OCI-LY1 (cell line): ENCODE measurements around the gene PIK3C2G.

Experiments used
- H2AFZ ChIP-seq: fragments of 200-600 bp; sonication (generic), shearing (Covaris generic); 2 replicates; pipeline ENCODE4 v1.6.0; 2014; ENCODE audit warnings: antibody characterized with exemption, mild to moderate bottlenecking, low read length
- H3F3A ChIP-seq: fragments of 200-600 bp; sonication (generic), shearing (Covaris generic); 2 replicates; pipeline ENCODE4 v1.6.0; 2014; ENCODE audit warnings: mild to moderate bottlenecking, antibody characterized with exemption, low read length, moderate library complexity; ENCODE audit not compliant: insufficient read depth
- H3K27ac ChIP-seq: fragments of 200-600 bp; sonication (generic); 2 replicates; pipeline ENCODE4 v1.5.1; 2014; ENCODE audit warnings: low read length, mixed run types, mild to moderate bottlenecking, low read depth; ENCODE audit not compliant: poor library complexity, severe bottlenecking
- H3K27me3 ChIP-seq: fragments of 200-600 bp; sonication (generic); 2 replicates; pipeline ENCODE4 v1.6.0; 2014; ENCODE audit warnings: antibody characterized with exemption, mild to moderate bottlenecking, low read length, moderate library complexity; ENCODE audit not compliant: insufficient read depth
- H3K36me3 ChIP-seq: fragments of 200-600 bp; sonication (generic); 2 replicates; pipeline ENCODE4 v1.6.1; 2014; ENCODE audit warnings: mild to moderate bottlenecking, antibody characterized with exemption, low read length, moderate library complexity, mixed read lengths; ENCODE audit not compliant: insufficient read depth
- H3K4me1 ChIP-seq: fragments of 200-600 bp; sonication (generic); 2 replicates; pipeline ENCODE4 v1.5.1; 2014; ENCODE audit warnings: mild to moderate bottlenecking, low read length, moderate library complexity; ENCODE audit not compliant: insufficient read depth, severe bottlenecking
- H3K4me2 ChIP-seq: fragments of 200-600 bp; sonication (generic), shearing (Covaris generic); 2 replicates; pipeline ENCODE4 v1.6.1; 2014; ENCODE audit warnings: low read length
- H3K4me3 ChIP-seq: fragments of 200-600 bp; sonication (generic); 2 replicates; pipeline ENCODE4 v1.5.1; 2014; ENCODE audit warnings: low read length, low read depth, mild to moderate bottlenecking, mixed read lengths; ENCODE audit not compliant: poor library complexity, severe bottlenecking
- H3K79me2 ChIP-seq: fragments of 200-600 bp; shearing (Covaris generic); 2 replicates; pipeline ENCODE4 v1.6.1; 2016; ENCODE audit warnings: mixed run types, low read length, mixed read lengths; ENCODE audit not compliant: insufficient read depth
- H3K9ac ChIP-seq: fragments of 200-600 bp; sonication (generic), shearing (Covaris generic); 2 replicates; pipeline ENCODE4 v1.6.1; 2014; ENCODE audit warnings: mild to moderate bottlenecking, low read length, mixed read lengths
- H3K9me2 ChIP-seq: fragments of 200-600 bp; sonication (generic), shearing (Covaris generic); 2 replicates; pipeline ENCODE4 v1.6.1; 2014; ENCODE audit warnings: low read depth, mild to moderate bottlenecking, low read length, mixed read lengths
- H3K9me3 ChIP-seq: fragments of 200-600 bp; shearing (Covaris generic); 2 replicates; pipeline ENCODE4 v1.6.1; 2014; ENCODE audit warnings: low read length, mixed read lengths
- H4K20me1 ChIP-seq: fragments of 200-600 bp; sonication (generic), shearing (Covaris generic); 2 replicates; pipeline ENCODE4 v1.6.0; 2016; ENCODE audit warnings: mild to moderate bottlenecking, low read length; ENCODE audit not compliant: insufficient read depth
- CTCF ChIP-seq: fragments of 200-600 bp; sonication (generic), shearing (Covaris generic); IDR thresholded peaks from 2 replicates; pipeline ENCODE4 v1.5.1; 2017; ENCODE audit warnings: mild to moderate bottlenecking, antibody characterized with exemption, low read length, moderate library complexity, mixed read lengths
- EZH2 ChIP-seq: fragments of 200-600 bp; sonication (generic), shearing (Covaris generic); IDR thresholded peaks from 2 replicates; pipeline ENCODE4 v1.8.0; 2017; ENCODE audit warnings: borderline replicate concordance, mixed run types, mild to moderate bottlenecking, antibody characterized with exemption, low read length, moderate library complexity, mixed read lengths

Gene PIK3C2G

DNA sequence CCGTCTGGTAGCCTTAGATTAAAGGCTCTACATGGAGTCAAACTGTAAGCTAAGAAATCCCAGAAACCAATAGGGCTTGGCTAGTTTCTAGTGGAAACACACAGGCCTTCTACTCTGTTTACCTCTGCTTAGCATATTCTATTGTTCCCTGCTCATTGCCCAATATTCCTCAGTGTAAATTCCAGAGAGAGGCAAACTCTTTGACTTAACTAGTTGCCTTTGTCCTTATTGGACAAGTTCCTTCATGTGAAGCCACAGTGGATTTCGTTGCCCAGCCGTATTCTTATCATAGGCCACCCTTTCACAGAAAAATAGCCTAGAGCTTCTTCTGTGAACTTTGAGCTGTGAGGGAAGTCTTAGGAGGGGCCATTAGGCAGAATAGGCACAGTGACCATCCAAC lies 290.4 kb downstream of the PIK3C2G start:
- Histone ChIP-seq H3K79me2 (no peaks in the 10 kb centered on the region), H3K9me2 (no peaks in the 10 kb centered on the region), H4K20me1 (no peaks in the 10 kb centered on the region), H3K4me3 (no peak overlapping the region), H3F3A (no peaks in the 10 kb centered on the region), H3K4me1 (no peaks in the 10 kb centered on the region), H3K4me2 (no peak overlapping the region), H2AFZ (no peak overlapping the region), H3K36me3 (no peaks in the 10 kb centered on the region), H3K27ac (no peak overlapping the region), H3K9ac (no peak overlapping the region), H3K27me3 (no peaks in the 10 kb centered on the region), H3K9me3 (no peaks in the 10 kb centered on the region)
- no peak for TF ChIP-seq EZH2
- no peak for TF ChIP-seq CTCF

DNA sequence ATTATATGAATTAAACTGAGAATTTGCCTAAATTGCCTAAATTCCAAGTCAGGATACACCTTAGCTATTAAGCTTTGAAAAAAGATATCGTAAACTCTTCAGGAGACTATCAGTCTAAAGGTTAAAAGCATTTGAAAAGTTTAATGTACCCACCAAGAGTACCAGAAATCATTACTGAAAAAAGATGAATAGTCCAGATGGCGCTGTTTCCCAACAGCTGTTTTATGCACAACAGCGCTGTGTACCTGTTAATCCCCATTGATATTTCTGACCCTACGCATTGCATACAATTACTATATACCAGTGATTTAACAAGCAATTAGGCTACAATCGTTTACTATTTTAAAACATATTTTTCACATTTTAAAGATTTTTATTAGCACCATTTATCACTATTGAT lies 291.5 kb downstream of the PIK3C2G start:
- Histone ChIP-seq H3K4me3 (no peak overlapping the region), H3K27ac (no peak overlapping the region), H3F3A (no peaks in the 10 kb centered on the region), H3K27me3 (no peaks in the 10 kb centered on the region), H3K9ac (no peak overlapping the region), H4K20me1 (no peaks in the 10 kb centered on the region), H3K9me3 (no peaks in the 10 kb centered on the region), H2AFZ (no peak overlapping the region), H3K79me2 (no peaks in the 10 kb centered on the region), H3K36me3 (no peaks in the 10 kb centered on the region), H3K9me2 (no peaks in the 10 kb centered on the region), H3K4me1 (no peaks in the 10 kb centered on the region), H3K4me2 (no peak overlapping the region)
- TF ChIP-seq EZH2 (no peak), CTCF (no peak; the same call in 1 of the 2 replicates)

DNA sequence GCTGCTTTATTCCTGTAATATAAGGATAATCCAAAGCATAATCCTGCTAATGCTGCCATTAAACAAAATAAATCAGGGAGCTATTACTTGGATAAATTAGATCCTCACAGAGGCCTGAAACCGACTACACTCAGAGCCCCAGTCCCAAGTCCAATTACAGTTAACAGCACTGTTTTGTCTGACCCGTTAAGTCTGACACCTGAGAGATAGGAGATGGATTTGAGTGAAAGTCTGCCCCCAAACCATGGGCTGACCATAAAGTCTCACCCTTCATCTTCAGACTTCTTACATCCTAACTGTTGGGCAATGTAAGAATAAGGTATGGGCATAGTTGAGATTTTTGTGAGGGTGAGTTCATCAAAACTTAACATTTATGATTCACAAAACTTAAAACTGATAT lies 294.8 kb downstream of the PIK3C2G start:
- no peaks in the 10 kb centered on the region for H4K20me1 ChIP-seq
- H3K79me2 ChIP-seq, result no peaks in the 10 kb centered on the region
- H3F3A ChIP-seq, result no peaks in the 10 kb centered on the region
- no peak overlapping the region for H3K9ac ChIP-seq
- no peaks in the 10 kb centered on the region for H3K4me1 ChIP-seq
- no peak overlapping the region for H2AFZ ChIP-seq
- H3K27me3 ChIP-seq, result no peaks in the 10 kb centered on the region
- H3K4me2 ChIP-seq, result no peak overlapping the region
- TF ChIP-seq EZH2 (no peak), CTCF (no peak)
- H3K4me3 ChIP-seq, result no peak overlapping the region
- H3K36me3 ChIP-seq, result no peaks in the 10 kb centered on the region
- H3K27ac ChIP-seq, result no peak overlapping the region
- no peaks in the 10 kb centered on the region for H3K9me2 ChIP-seq
- no peaks in the 10 kb centered on the region for H3K9me3 ChIP-seq
